HCT116 (cell line): ENCODE measurements around the gene TRAPPC13. TPM values are rescaled to one million over a fixed set of nuclear protein-coding genes. Genes with fewer than 3 reads are reported as not detected.

Experiments
- ATAC-seq: fragments of 200-7000 bp; cut with Tn5 transposase; 2 replicates; pipeline ENCODE4 v1.9.1; 2020; ENCODE audit warnings: mild to moderate bottlenecking, moderate library complexity
- BruUV-seq: library from RNA; stranded (reverse); fragments of 400-500 nt; replicated peaks from 2 replicates; lab custom pipeline; 2021; lab: Mats Ljungman, UMichigan
- CTCF ChIA-PET: fragments of 300-600 bp; sonication (Branson Sonifier 250); formaldehyde crosslinking; loops from one replicate; lab custom pipeline; 2021; ENCODE audit warnings: antibody characterized with exemption; lab: Charles Lee
- POLR2A ChIA-PET: fragments of 300-600, 350-600 bp; sonication (Branson Sonifier 250); formaldehyde crosslinking; loops from one replicate; lab custom pipeline; 2021; ENCODE audit warnings: antibody characterized with exemption; lab: Charles Lee
- RAD21 ChIA-PET, 2 experiments: fragments of 300-600 bp; sonication (Branson Sonifier 250); formaldehyde crosslinking; loops; one replicate each; lab custom pipeline; 2023; ENCODE audit warnings: low total read pairs in 2 of 2; ENCODE audit not compliant: uncharacterized antibody in 2 of 2, unreplicated experiment in 2 of 2, low non-redundant PET in 1 of 2; lab: Charles Lee
- DNase-seq: peaks from one replicate; pipeline ENCODE4 v3.0.0-alpha.2; 2010; ENCODE audit warnings: low read depth, low spot score
- H2AFZ ChIP-seq: fragments of 200-600 bp; shearing (Covaris generic), sonication (generic); 2 replicates; pipeline ENCODE4 v1.6.1; 2017; ENCODE audit warnings: low read depth, mixed run types, mixed read lengths, antibody characterized with exemption, low read length; ENCODE audit not compliant: poor library complexity, severe bottlenecking
- H3K27ac ChIP-seq: 2 replicates; pipeline ENCODE4 v1.5.1; 2012; ENCODE audit warnings: low read depth, low read length
- H3K27me3 ChIP-seq: fragments of 200-600 bp; sonication (generic); 2 replicates; pipeline ENCODE4 v1.6.1; 2016; ENCODE audit warnings: mixed run types, low read length, mixed read lengths; ENCODE audit not compliant: insufficient read depth
- H3K36me3 ChIP-seq, 2 experiments: fragments of 200-500 bp in 1 of 2; fragments of 200-600 bp in 1 of 2; sonication (Bioruptor generic) in 1 of 2; sonication (generic) in 1 of 2; 2 replicates each; pipeline versions ENCODE4 v1.5.1 to v1.6.1; 2014 to 2016; ENCODE audit warnings: low read length in 2 of 2, inconsistent platforms in 1 of 2, mixed read lengths in 1 of 2, mixed run types in 1 of 2; ENCODE audit not compliant: insufficient read depth in 2 of 2, control insufficient read depth in 1 of 2
- H3K4me1 ChIP-seq, 2 experiments: fragments of 200-600 bp in 1 of 2; sonication (generic) in 1 of 2; 2 replicates each; pipeline versions ENCODE4 v1.5.1 to v1.6.1; 2012 to 2017; ENCODE audit warnings: low read length in 2 of 2, inconsistent platforms in 1 of 2, mild to moderate bottlenecking in 1 of 2, mixed read lengths in 1 of 2, mixed run types in 1 of 2, moderate library complexity in 1 of 2; ENCODE audit not compliant: insufficient read depth in 2 of 2, control insufficient read depth in 1 of 2
- H3K4me2 ChIP-seq: fragments of 200-600 bp; sonication (generic); 2 replicates; pipeline ENCODE4 v1.6.1; 2017; ENCODE audit warnings: mixed run types, low read length, mixed read lengths
- H3K4me3 ChIP-seq, 2 experiments: fragments of 200-600 bp in 1 of 2; sonication (generic) in 1 of 2; replicated peaks in 1 of 2; 2 replicates each; pipeline ENCODE4 v1.5.1; 2011 to 2016; ENCODE audit warnings: low read length in 2 of 2, control low read depth in 1 of 2, low read depth in 1 of 2, mild to moderate bottlenecking in 1 of 2, mixed read lengths in 1 of 2, mixed run types in 1 of 2
- H3K79me2 ChIP-seq: fragments of 200-600 bp; sonication (generic); 2 replicates; pipeline ENCODE4 v1.6.1; 2017; ENCODE audit warnings: mild to moderate bottlenecking, mixed run types, low read length, moderate library complexity, mixed read lengths; ENCODE audit not compliant: insufficient read depth
- H3K9ac ChIP-seq: fragments of 200-600 bp; sonication (generic); 2 replicates; pipeline ENCODE4 v1.6.1; 2016; ENCODE audit warnings: low read length, mixed read lengths
- H3K9me2 ChIP-seq: fragments of 200-600 bp; sonication (generic), shearing (Covaris generic); 2 replicates; pipeline ENCODE4 v1.6.1; 2017; ENCODE audit warnings: mixed run types, mild to moderate bottlenecking, moderate library complexity; ENCODE audit not compliant: insufficient read depth
- H3K9me3 ChIP-seq, 2 experiments: fragments of 200-500 bp in 1 of 2; fragments of 200-600 bp in 1 of 2; sonication (Bioruptor generic) in 1 of 2; sonication (generic) in 1 of 2; 2 replicates each; pipeline ENCODE4 v1.6.1; 2014 to 2017; ENCODE audit warnings: low read length in 2 of 2, mixed read lengths in 2 of 2, inconsistent platforms in 1 of 2, low read depth in 1 of 2, mild to moderate bottlenecking in 1 of 2, mixed run types in 1 of 2, moderate library complexity in 1 of 2; ENCODE audit not compliant: control insufficient read depth in 1 of 2, insufficient read depth in 1 of 2
- H4K20me1 ChIP-seq: fragments of 200-600 bp; sonication (generic), shearing (Covaris generic); 2 replicates; pipeline ENCODE4 v1.6.1; 2017; ENCODE audit warnings: mixed run types, mild to moderate bottlenecking, moderate library complexity; ENCODE audit not compliant: insufficient read depth
- ATF3 ChIP-seq: IDR thresholded peaks from 2 replicates; pipeline ENCODE4 v1.6.1; 2012
- CBX3 ChIP-seq: IDR thresholded peaks from 2 replicates; pipeline ENCODE4 v1.6.1; 2012; ENCODE audit warnings: low read depth
- EGR1 ChIP-seq: IDR thresholded peaks from 2 replicates; pipeline ENCODE4 v1.6.1; 2012; ENCODE audit warnings: low read depth
- ELF1 ChIP-seq: IDR thresholded peaks from 2 replicates; pipeline ENCODE4 v1.6.1; 2012; ENCODE audit warnings: low read depth, borderline replicate concordance
- FOSL1 ChIP-seq: IDR thresholded peaks from 2 replicates; pipeline ENCODE4 v1.6.1; 2012; ENCODE audit warnings: low read depth
- JUND ChIP-seq: IDR thresholded peaks from 2 replicates; pipeline ENCODE4 v1.6.1; 2012
- MAX ChIP-seq: IDR thresholded peaks from 2 replicates; pipeline ENCODE4 v1.6.1; 2012
- POLR2A ChIP-seq: IDR thresholded peaks from 2 replicates; pipeline ENCODE4 v1.7.0; 2011; ENCODE audit warnings: borderline replicate concordance; ENCODE audit not compliant: insufficient read depth, insufficient read length; ENCODE audit errors: extremely low read depth
- RAD21 ChIP-seq: IDR thresholded peaks from 2 replicates; pipeline ENCODE4 v1.6.1; 2012; ENCODE audit warnings: low read depth, mild to moderate bottlenecking
- SIN3A ChIP-seq: IDR thresholded peaks from 2 replicates; pipeline ENCODE4 v1.6.1; 2012; ENCODE audit warnings: low read depth
- SP1 ChIP-seq: IDR thresholded peaks from 2 replicates; pipeline ENCODE4 v1.6.1; 2012; ENCODE audit warnings: low read depth
- SRF ChIP-seq: IDR thresholded peaks from 2 replicates; pipeline ENCODE4 v1.6.1; 2012; ENCODE audit warnings: low read depth
- YY1 ChIP-seq: IDR thresholded peaks from 2 replicates; pipeline ENCODE4 v1.6.1; 2011; ENCODE audit warnings: low read length, low read depth, moderate library complexity, mild to moderate bottlenecking; ENCODE audit not compliant: insufficient replicate concordance; ENCODE audit errors: extremely low read depth
- ZFX ChIP-seq: fragments of 450-650 bp; IDR thresholded peaks from 2 replicates; pipeline ENCODE4 v1.6.1; 2017
- ZNF274 ChIP-seq: fragments of 200-500 bp; sonication (Bioruptor generic); IDR thresholded peaks from 2 replicates; pipeline ENCODE4 v1.6.1; 2014; ENCODE audit warnings: mild to moderate bottlenecking, low read depth, low read length, inconsistent platforms
- intact Hi-C: fragments of 100-400 bp; cut with micrococcal nuclease; formaldehyde crosslinking; loops from 2 replicates; pipeline ENCODE4 v1.10.0; 2022
- total RNA-seq: library from RNA; stranded (reverse); gene quantifications from one replicate; pipeline ENCODE4 v1.2.1, GENCODE V29; 2021; ENCODE audit not compliant: unreplicated experiment
- TF ChIP-seq, protein P1 (sequence below), 3 experiments: fragments of 200-600 bp in 1 of 3; sonication (generic) in 1 of 3; IDR thresholded peaks in 2 of 3; conservative IDR thresholded peaks in 1 of 3; 2 replicates each; pipeline ENCODE4 v1.5.1; 2012 to 2017; ENCODE audit warnings: low read depth in 2 of 3, low read length in 2 of 3, antibody characterized with exemption in 1 of 3, borderline replicate concordance in 1 of 3, control low read depth in 1 of 3, mild to moderate bottlenecking in 1 of 3, mixed read lengths in 1 of 3, mixed run types in 1 of 3, moderate library complexity in 1 of 3; ENCODE audit not compliant: insufficient read depth in 1 of 3
- TF ChIP-seq, protein P2 (sequence below): IDR thresholded peaks from 2 replicates; pipeline ENCODE4 v1.6.1; 2012; ENCODE audit warnings: low read depth

TRAPPC13 gene
- total RNA-seq, 1 experiment from 2014 or later: 18.2 TPM

- intact Hi-C loops: no loop called here
- DNase-seq: no peak
- Histone ChIP-seq H3K4me2 (no peak overlapping the region), H4K20me1 (no peaks in the 10 kb centered on the region; the same call in 1 of the 2 replicates), H3K9ac (no peak overlapping the region), H3K4me1 (peaks cover 0 to 3% of the 10 kb centered on the region in 2 experiments; a peak in 2 of 4 replicates), H3K36me3 (0 out of 4 replicates have a peak, but pooled peaks cover 0 to under 1% of the 10 kb centered on the region in 2 experiments), H3K9me3 (no peaks in the 10 kb centered on the region), H2AFZ (no peak overlapping the region), H3K9me2 (no peaks in the 10 kb centered on the region), H3K27me3 (no peaks in the 10 kb centered on the region), H3K27ac (no peak overlapping the region), H3K79me2 (peaks cover 35% of the 10 kb centered on the region), H3K4me3 (no peak overlapping the region)
- no peak for TF ChIP-seq SRF
- no peak for TF ChIP-seq YY1
- TF ChIP-seq, protein P1, sequence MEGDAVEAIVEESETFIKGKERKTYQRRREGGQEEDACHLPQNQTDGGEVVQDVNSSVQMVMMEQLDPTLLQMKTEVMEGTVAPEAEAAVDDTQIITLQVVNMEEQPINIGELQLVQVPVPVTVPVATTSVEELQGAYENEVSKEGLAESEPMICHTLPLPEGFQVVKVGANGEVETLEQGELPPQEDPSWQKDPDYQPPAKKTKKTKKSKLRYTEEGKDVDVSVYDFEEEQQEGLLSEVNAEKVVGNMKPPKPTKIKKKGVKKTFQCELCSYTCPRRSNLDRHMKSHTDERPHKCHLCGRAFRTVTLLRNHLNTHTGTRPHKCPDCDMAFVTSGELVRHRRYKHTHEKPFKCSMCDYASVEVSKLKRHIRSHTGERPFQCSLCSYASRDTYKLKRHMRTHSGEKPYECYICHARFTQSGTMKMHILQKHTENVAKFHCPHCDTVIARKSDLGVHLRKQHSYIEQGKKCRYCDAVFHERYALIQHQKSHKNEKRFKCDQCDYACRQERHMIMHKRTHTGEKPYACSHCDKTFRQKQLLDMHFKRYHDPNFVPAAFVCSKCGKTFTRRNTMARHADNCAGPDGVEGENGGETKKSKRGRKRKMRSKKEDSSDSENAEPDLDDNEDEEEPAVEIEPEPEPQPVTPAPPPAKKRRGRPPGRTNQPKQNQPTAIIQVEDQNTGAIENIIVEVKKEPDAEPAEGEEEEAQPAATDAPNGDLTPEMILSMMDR (IDR thresholded peaks at IDR 0.05 in 2 of 3, conservative IDR thresholded peaks at IDR 0.05 in 1 of 3; ENCODE audit: borderline replicate concordance in 1 of 3, insufficient read depth in 1 of 3, low read depth in 2 of 3, low read length in 2 of 3): no peak
- TF ChIP-seq, protein P2, sequence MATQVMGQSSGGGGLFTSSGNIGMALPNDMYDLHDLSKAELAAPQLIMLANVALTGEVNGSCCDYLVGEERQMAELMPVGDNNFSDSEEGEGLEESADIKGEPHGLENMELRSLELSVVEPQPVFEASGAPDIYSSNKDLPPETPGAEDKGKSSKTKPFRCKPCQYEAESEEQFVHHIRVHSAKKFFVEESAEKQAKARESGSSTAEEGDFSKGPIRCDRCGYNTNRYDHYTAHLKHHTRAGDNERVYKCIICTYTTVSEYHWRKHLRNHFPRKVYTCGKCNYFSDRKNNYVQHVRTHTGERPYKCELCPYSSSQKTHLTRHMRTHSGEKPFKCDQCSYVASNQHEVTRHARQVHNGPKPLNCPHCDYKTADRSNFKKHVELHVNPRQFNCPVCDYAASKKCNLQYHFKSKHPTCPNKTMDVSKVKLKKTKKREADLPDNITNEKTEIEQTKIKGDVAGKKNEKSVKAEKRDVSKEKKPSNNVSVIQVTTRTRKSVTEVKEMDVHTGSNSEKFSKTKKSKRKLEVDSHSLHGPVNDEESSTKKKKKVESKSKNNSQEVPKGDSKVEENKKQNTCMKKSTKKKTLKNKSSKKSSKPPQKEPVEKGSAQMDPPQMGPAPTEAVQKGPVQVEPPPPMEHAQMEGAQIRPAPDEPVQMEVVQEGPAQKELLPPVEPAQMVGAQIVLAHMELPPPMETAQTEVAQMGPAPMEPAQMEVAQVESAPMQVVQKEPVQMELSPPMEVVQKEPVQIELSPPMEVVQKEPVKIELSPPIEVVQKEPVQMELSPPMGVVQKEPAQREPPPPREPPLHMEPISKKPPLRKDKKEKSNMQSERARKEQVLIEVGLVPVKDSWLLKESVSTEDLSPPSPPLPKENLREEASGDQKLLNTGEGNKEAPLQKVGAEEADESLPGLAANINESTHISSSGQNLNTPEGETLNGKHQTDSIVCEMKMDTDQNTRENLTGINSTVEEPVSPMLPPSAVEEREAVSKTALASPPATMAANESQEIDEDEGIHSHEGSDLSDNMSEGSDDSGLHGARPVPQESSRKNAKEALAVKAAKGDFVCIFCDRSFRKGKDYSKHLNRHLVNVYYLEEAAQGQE: no peak
- TF ChIP-seq CBX3: no peak
- TF ChIP-seq ZNF274: no peak
- TF ChIP-seq FOSL1: no peak
- TF ChIP-seq RAD21: no peak
- no peak for TF ChIP-seq ZFX
- no peak for TF ChIP-seq EGR1
- TF ChIP-seq MAX: no peak
- no peak for TF ChIP-seq POLR2A
- TF ChIP-seq ELF1: no peak
- TF ChIP-seq SIN3A: no peak
- TF ChIP-seq JUND: no peak
- TF ChIP-seq ATF3: no peak
- TF ChIP-seq SP1: no peak
- ChIA-PET POLR2A (no interaction called here), CTCF (no interaction called here), RAD21 (no interaction called here)
- BruUV-seq: no TSS peak
- no peak for ATAC-seq
Observed at GRCh38 chr5:65630981-65631380, 6.2 kb downstream of the TRAPPC13 start.
